Stomach smooth muscle (tissue), 2 donors: Measurements from ENCODE around the gene RHPN2.
"Not testable (repeated sequence)": the region's sequence is repeated elsewhere in the genome, so short reads cannot be mapped to it uniquely, and the experiment has no call there.

Experiments
- H3K27ac ChIP-seq: one replicate; pipeline ENCODE4 v1.7.0; 2013; ENCODE audit warnings: mild to moderate bottlenecking, low read length, inconsistent platforms
- H3K27me3 ChIP-seq, 2 donors: one replicate each; pipeline ENCODE4 v1.7.0; 2013; ENCODE audit warnings: low read length in 2 of 2; ENCODE audit not compliant: insufficient read depth in 2 of 2, control insufficient read depth in 1 of 2
- H3K36me3 ChIP-seq, 2 donors: one replicate each; pipeline ENCODE4 v1.7.0; 2013; ENCODE audit warnings: low read length in 2 of 2; ENCODE audit not compliant: control insufficient read depth in 2 of 2, insufficient read depth in 2 of 2
- H3K4me1 ChIP-seq: one replicate; pipeline ENCODE4 v1.7.0; 2013; ENCODE audit warnings: low read length; ENCODE audit not compliant: control insufficient read depth, insufficient read depth
- H3K4me3 ChIP-seq, 2 donors: one replicate each; pipeline ENCODE4 v1.7.0; 2013; ENCODE audit warnings: low read length in 2 of 2
- H3K9ac ChIP-seq, 2 donors: one replicate each; pipeline ENCODE4 v1.7.0; 2013; ENCODE audit warnings: low read length in 2 of 2, mild to moderate bottlenecking in 1 of 2
- H3K9me3 ChIP-seq, 2 donors: one replicate each; pipeline ENCODE4 v1.7.0; 2013; ENCODE audit warnings: low read length in 2 of 2; ENCODE audit not compliant: control insufficient read depth in 2 of 2
- donor health status: healthy.
- donor health status: Pancreatic carcinoma.

Gene RHPN2

DNA sequence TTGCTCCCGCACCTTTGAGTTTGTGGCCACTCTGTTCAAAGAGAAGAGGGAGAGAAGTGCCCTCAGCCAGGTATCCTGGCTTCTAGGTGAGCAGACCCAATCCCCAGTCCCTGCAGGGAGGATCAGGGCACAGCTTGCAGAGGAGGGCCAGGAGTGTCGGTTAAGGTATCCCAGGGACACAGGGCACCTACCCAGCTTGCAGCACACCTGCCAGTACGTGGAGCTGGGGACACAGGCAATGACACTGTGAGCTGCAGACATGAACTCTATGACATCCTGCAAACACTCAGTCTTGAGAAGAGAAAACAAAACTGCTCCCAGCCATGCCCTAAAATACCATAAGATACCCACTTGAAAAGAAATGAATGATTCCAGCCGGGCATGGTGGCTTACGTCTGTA, 38.1 kb downstream of the RHPN2 start:
- H3K4me1 ChIP-seq, H3K27me3 ChIP-seq, H3K4me3 ChIP-seq, H3K36me3 ChIP-seq, H3K9me3 ChIP-seq, H3K9ac ChIP-seq, H3K27ac ChIP-seq: not testable (repeated sequence)

GRCh38 chr19:33025468-33026238, 39.0 kb downstream of the RHPN2 start:
- H3K4me1 ChIP-seq, H3K36me3 ChIP-seq, H3K9me3 ChIP-seq, H3K9ac ChIP-seq, H3K27me3 ChIP-seq, H3K27ac ChIP-seq, H3K4me3 ChIP-seq: not testable (repeated sequence)

DNA sequence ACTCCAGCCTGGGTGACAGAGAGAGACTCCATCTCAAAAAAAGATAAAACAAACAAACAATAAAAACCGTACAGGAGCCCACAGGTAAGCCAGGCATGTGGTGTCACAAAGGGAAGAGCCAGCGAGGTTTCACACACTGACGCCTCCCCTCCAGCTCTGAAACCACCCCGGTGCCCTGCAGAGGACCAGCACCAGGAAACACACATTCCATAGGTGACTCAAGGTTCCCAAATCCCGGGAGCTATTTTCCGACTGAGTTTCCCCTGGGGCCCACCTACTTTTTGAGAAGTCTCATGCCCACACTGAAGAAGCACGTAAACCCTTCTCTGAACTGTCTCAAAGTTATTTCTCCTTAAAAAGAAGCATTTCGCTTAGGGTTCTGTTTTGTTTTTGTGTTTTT, 40.3 kb downstream of the RHPN2 start:
- Histone ChIP-seq H3K36me3 (no peaks in the 10 kb centered on the region), H3K4me3 (no peak overlapping the region), H3K9ac (no peak overlapping the region)

GRCh38 chr19:33022472-33023116, 42.1 kb downstream of the RHPN2 start:
- no peak overlapping the region for H3K9ac ChIP-seq
- H3K9me3 ChIP-seq, result no peaks in the 10 kb centered on the region
- no peak overlapping the region for H3K27ac ChIP-seq
- no peaks in the 10 kb centered on the region for H3K27me3 ChIP-seq
- no peaks in the 10 kb centered on the region for H3K4me1 ChIP-seq
- H3K4me3 ChIP-seq, result no peak overlapping the region
- no peaks in the 10 kb centered on the region for H3K36me3 ChIP-seq

More for the DNA sequence above, 40.3 kb downstream of the RHPN2 start:
- Histone ChIP-seq H3K4me1 (no peaks in the 10 kb centered on the region), H3K9me3 (no peaks in the 10 kb centered on the region), H3K27ac (no peak overlapping the region), H3K27me3 (no peaks in the 10 kb centered on the region)

DNA sequence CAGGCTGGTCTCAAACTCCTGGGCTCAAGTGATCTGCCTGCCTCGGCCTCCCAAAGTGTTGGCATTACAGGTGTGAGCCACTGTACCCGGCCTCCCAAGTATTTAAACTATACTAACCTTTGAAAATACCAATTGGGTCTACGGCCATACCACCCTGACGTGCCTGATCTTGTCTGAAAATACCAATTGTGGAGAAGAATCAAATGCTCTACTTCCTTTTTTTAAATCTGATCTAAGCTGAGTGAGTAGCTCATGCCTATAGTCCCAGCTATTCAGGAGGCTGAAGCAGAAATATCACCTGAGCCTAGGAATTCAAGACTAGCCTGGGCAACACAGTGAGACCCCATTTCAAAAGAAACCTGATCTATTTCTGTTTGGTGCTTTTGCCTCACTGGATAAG, 53.8 kb downstream of the RHPN2 start:
- H3K4me3 ChIP-seq, H3K4me1 ChIP-seq, H3K27me3 ChIP-seq, H3K36me3 ChIP-seq, H3K27ac ChIP-seq, H3K9ac ChIP-seq, H3K9me3 ChIP-seq: not testable (repeated sequence)

- no peak overlapping the region for H3K4me3 ChIP-seq
- no peak overlapping the region for H3K27ac ChIP-seq
- H3K36me3 ChIP-seq, result no peaks in the 10 kb centered on the region
- H3K9ac ChIP-seq, result no peak overlapping the region
- H3K9me3 ChIP-seq, result no peaks in the 10 kb centered on the region
- no peaks in the 10 kb centered on the region for H3K27me3 ChIP-seq
- no peaks in the 10 kb centered on the region for H3K4me1 ChIP-seq
Observed at GRCh38 chr19:33008738-33009137, 56.0 kb downstream of the RHPN2 start.

GRCh38 chr19:33005440-33005839, 59.2 kb downstream of the RHPN2 start:
- Histone ChIP-seq H3K27me3 (no peaks in the 10 kb centered on the region), H3K36me3 (no peaks in the 10 kb centered on the region), H3K9me3 (no peaks in the 10 kb centered on the region), H3K4me1 (no peaks in the 10 kb centered on the region), H3K27ac (no peak overlapping the region), H3K4me3 (no peak overlapping the region), H3K9ac (no peak overlapping the region)

DNA sequence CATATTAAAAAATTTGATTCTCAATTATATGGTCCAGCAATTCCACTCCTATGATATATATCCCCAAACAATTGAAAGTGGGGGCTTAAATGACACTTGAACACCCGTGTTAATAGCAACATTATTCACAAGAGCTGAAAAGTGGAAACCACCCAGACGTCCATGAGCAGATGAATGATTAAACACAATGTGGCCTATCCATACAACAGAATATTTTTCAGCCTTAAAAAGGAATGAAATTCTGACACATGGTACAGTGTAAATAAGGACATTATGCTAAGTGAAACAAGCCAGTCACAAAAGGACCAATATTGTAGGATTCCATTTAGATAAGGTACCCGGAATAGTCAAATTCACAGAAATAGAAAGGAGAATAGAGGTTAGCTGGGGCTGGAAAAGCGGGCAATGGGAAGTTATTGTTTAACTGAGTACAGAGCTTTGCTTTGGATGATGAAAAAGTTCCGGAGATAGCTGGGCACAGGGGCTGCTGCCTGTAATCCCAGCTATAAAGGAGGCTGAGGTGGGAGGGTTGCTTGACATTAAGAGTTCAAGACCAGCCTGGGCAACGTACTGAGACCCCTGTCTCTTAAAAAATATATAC, 61.2 kb downstream of the RHPN2 start:
- H3K9me3 ChIP-seq, H3K27me3 ChIP-seq, H3K4me3 ChIP-seq, H3K27ac ChIP-seq, H3K9ac ChIP-seq, H3K36me3 ChIP-seq, H3K4me1 ChIP-seq: not testable (repeated sequence)

GRCh38 chr19:33002126-33002865, 62.4 kb downstream of the RHPN2 start:
- not testable (repeated sequence) for H3K4me1 ChIP-seq, H3K36me3 ChIP-seq, H3K27ac ChIP-seq, H3K9ac ChIP-seq, H3K27me3 ChIP-seq, H3K4me3 ChIP-seq, H3K9me3 ChIP-seq

DNA sequence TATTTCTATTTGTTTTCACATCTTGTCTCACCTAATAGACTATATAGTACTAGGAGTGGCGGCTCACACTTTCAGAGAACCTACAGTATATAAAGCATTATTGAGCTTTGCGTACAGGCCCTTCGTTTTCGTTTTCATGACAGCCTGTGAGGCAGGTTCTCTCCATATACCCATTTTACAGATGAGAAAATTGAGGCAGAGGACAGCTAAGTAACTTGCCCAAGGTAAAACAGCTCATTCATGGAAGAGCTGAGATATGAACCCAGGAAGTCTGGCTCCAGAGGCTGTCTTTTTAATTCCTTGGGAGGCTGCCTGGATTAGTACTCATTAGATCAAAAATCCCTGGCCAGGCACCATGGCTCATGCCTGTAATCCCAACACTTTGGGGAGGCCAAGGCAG, 63.8 kb downstream of the RHPN2 start:
- Histone ChIP-seq H3K9me3 (no peaks in the 10 kb centered on the region), H3K9ac (no peak overlapping the region), H3K4me1 (no peaks in the 10 kb centered on the region), H3K27ac (no peak overlapping the region), H3K27me3 (no peaks in the 10 kb centered on the region), H3K4me3 (no peak overlapping the region), H3K36me3 (no peaks in the 10 kb centered on the region)
